ENCODE measurements around the gene TK1. TPM values are rescaled to one million over a fixed set of nuclear protein-coding genes. Genes with fewer than 3 reads are reported as not detected.
"Not testable (repeated sequence)": the region's sequence is repeated elsewhere in the genome, so short reads cannot be mapped to it uniquely, and the experiment has no call there.

Gene TK1, protein sequence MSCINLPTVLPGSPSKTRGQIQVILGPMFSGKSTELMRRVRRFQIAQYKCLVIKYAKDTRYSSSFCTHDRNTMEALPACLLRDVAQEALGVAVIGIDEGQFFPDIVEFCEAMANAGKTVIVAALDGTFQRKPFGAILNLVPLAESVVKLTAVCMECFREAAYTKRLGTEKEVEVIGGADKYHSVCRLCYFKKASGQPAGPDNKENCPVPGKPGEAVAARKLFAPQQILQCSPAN
- total RNA-seq (under 1 TPM in 1 of 2 experiments, not detected in 1; 0.55 TPM), polyA plus RNA-seq (1 to 10 TPM in 1 of 2 donors, under 1 TPM in 1; 0.88 to 1.4 TPM)

DNA sequence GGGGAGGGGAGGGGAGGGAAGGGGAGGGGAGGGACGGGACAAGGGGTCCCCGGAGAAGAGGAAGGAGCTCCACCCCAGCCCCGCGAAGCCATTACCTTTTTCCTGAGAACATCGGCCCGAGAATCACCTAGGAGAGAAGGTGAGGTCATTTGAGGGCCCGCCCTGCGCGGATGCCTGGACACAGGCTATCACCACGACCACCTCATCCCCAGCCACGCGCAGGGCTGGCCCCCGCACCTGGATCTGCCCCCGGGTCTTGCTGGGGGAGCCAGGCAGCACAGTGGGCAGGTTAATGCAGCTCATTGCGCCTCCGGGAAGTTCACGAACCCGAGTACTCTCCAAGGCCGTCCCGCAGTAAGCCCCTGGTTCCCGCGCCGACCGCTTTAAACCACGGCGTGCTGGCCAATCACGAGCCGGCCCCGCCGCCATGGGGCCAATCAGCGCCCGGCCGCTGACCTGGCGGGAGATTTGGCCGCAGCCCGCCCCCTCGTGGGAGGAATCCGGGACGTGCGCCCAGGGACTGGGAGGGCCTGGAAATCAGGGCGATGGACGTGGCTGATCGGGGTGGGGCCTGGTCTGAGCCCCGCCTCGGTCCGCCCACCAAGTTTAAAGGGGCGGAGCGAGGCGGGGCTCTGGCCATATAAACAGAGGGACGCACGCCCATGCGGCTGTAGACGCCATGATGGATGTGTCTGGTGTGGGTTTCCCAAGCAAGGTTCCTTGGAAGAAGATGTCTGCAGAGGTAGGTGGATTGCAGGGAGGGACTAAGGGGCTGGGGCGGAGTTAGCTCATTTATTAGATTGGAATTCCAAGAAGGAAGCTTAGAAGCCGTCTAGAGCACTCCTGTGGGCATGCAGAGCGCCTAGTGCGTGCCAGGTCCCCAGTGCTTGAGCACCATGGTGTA lies at the start of gene TK1, which contains the start of gene AFMID:
Gene TK1 (minus strand): TSS at position 361 of the 904 bp plus-strand sequence. CDS start 58 bp downstream, at position 303.
Gene AFMID (plus strand): TSS at position 671 of the 904 bp plus-strand sequence. CDS start 9 bp downstream, at position 680.
- H3K36me3 Mint-ChIP-seq: no peaks in the 10 kb centered on the region
- H3K27ac Mint-ChIP-seq: peak within 1 kb of the TSS in 6 of 7 donors; percentile 20 to 82 (median 65)
- peaks cover 14% of the 10 kb centered on the region for H3K4me1 ChIP-seq (ENCODE audit: insufficient read depth, low read length)
- ChIA-PET CTCF (ENCODE audit: partially characterized antibody) (interaction anchor here (1.0 to 3.7 kb wide), 5 partner anchors 11 to 168 kb away, joined by 3 to 17 read pairs (median 3); no protein-coding TSS in a partner anchor), POLR2A (ENCODE audit: partially characterized antibody) (interaction anchor here (0.7 to 1.5 kb wide), 8 partner anchors 10 to 102 kb away, joined by 3 to 6 read pairs (median 3); no protein-coding TSS in a partner anchor)
- DNase-seq: peak; percentile 64 to 78 (median 71)
- H3K4me3 Mint-ChIP-seq: peak within 1 kb of the TSS; percentile 81 to 90 (median 87)
- peaks cover 4 to 16% (median 9%) of the 10 kb centered on the region in 4 donors for H3K4me1 Mint-ChIP-seq
- peaks cover 0 to 2% (median 0%) of the 10 kb centered on the region in 8 donors for H3K9me3 Mint-ChIP-seq
- no peaks in the 10 kb centered on the region for H3K27me3 Mint-ChIP-seq
- no peaks in the 10 kb centered on the region for H3K9me3 ChIP-seq (ENCODE audit: control insufficient read depth in 1 of 2, low read length in 2 of 2)
- peak within 1 kb of the TSS; percentile 55 to 75 for H3K4me3 ChIP-seq (ENCODE audit: low read length in 2 of 2)
- H3K27me3 ChIP-seq (ENCODE audit: insufficient read depth, low read length): no peaks in the 10 kb centered on the region
- intact Hi-C loops (cut with micrococcal nuclease): no loop called here
- no peaks in the 10 kb centered on the region for H3K36me3 ChIP-seq (ENCODE audit: insufficient read depth, low read length)
- no peak within 1 kb of the TSS for H3K27ac ChIP-seq (ENCODE audit: low read depth, low read length)

DNA sequence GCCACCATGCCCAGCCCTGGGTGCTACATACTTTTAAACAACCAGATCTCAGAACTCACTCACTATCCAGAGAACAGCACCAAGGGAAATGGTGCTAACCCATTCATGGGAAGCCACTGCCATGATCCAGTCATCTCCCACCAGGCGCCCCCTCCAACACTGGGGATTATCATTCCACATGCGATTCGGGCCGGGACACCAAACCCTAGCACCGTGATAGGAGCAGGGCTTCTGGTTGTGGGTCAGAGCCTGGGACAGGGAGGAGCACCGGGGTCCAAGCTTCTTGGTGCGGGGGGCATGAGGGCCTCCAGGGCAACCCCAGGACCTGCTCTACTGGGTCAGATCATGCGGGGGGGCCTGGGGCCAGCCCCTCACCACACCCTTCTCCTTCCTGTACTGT lies 49.0 kb upstream of the TK1 start:
- ChIA-PET POLR2A (ENCODE audit: partially characterized antibody) (no interaction called here), CTCF (ENCODE audit: partially characterized antibody) (no interaction called here)
- no peak overlapping the region for H3K4me3 Mint-ChIP-seq
- H3K9me3 Mint-ChIP-seq: no peaks in the 10 kb centered on the region
- H3K36me3 Mint-ChIP-seq: no peaks in the 10 kb centered on the region
- H3K9me3 ChIP-seq (ENCODE audit: control insufficient read depth in 1 of 2, low read length in 2 of 2): no peaks in the 10 kb centered on the region
- DNase-seq: no peak
- no peaks in the 10 kb centered on the region for H3K36me3 ChIP-seq (ENCODE audit: insufficient read depth, low read length)
- H3K27me3 Mint-ChIP-seq: peaks cover 8 to 11% of the 10 kb centered on the region in 2 donors
- no peak overlapping the region for H3K27ac ChIP-seq (ENCODE audit: low read depth, low read length)
- no peak overlapping the region for H3K4me3 ChIP-seq (ENCODE audit: low read length in 2 of 2)
- H3K4me1 Mint-ChIP-seq: peaks cover 0 to 7% (median 2%) of the 10 kb centered on the region in 4 donors
- peaks cover 11% of the 10 kb centered on the region for H3K27me3 ChIP-seq (ENCODE audit: insufficient read depth, low read length)
- H3K4me1 ChIP-seq (ENCODE audit: insufficient read depth, low read length): peaks cover 3% of the 10 kb centered on the region
- intact Hi-C loops (cut with micrococcal nuclease): no loop called here
- H3K27ac Mint-ChIP-seq: no peak overlapping the region

DNA sequence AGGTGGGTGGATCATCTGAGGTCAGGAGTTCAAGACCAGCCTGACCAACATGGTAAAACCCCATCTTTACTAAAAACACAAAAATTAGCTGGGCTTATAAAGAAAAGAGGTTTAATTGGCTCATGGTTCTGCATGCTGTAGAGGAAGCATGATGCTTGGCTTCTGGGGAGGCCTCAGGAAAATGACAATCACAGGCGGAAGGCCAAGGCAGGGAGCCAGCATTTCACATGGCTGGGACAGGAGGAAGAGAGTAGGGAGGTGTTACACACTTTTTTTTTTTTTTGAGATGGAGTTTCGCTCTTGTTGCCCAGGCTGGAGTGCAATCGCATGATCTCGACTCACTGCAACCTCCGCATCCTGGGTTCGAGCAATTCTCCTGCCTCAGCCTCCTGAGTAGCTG lies 48.2 kb upstream of the TK1 start:
- H3K9me3 Mint-ChIP-seq; H3K9me3 ChIP-seq (ENCODE audit: control insufficient read depth in 1 of 2, low read length in 2 of 2); H3K36me3 Mint-ChIP-seq; H3K4me1 ChIP-seq (ENCODE audit: insufficient read depth, low read length); H3K27ac Mint-ChIP-seq; POLR2A ChIA-PET (ENCODE audit: partially characterized antibody); intact Hi-C loops (cut with micrococcal nuclease); H3K27ac ChIP-seq (ENCODE audit: low read depth, low read length); DNase-seq; CTCF ChIA-PET (ENCODE audit: partially characterized antibody); H3K4me3 Mint-ChIP-seq; H3K4me1 Mint-ChIP-seq; H3K36me3 ChIP-seq (ENCODE audit: insufficient read depth, low read length); H3K4me3 ChIP-seq (ENCODE audit: low read length in 2 of 2): not testable (repeated sequence)
- H3K27me3 Mint-ChIP-seq: peaks cover 8 to 15% of the 10 kb centered on the region in 2 donors
- peaks cover 12% of the 10 kb centered on the region for H3K27me3 ChIP-seq (ENCODE audit: insufficient read depth, low read length)

DNA sequence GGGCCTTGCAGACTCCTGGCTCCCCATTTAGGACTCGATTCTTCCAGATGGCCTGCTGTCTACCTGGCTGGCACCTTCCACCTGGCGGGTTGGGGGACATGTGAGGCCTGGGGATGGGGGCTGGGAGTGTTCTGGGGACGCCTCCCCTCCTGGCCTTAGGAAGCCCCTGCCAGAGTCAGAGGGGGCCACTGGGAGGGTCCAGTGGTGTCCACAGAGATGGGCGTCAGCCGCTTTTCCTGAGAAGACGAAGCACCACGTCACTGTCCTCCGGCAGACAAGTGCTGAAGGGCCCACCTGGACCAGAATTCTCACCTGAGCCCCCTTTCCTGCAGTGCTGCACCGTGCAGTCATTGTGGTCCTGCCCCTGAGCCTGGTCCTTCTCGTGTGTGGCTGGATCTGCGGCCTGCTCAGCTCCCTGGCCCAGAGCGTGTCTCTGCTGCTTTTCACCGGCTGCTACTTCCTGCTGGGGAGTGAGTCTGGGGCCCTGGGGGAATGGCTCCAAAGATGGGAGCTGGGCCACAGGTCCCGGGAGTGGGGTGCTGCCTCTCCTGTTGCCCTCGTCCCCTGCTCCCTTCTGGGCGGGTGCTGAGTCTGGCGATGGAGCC lies 47.5 kb upstream of the TK1 start:
- Histone ChIP-seq H3K4me3 (ENCODE audit: low read length in 2 of 2) (no peak overlapping the region), H3K27ac (ENCODE audit: low read depth, low read length) (no peak overlapping the region), H3K36me3 (ENCODE audit: insufficient read depth, low read length) (no peaks in the 10 kb centered on the region), H3K9me3 (ENCODE audit: control insufficient read depth in 1 of 2, low read length in 2 of 2) (no peaks in the 10 kb centered on the region), H3K4me1 (ENCODE audit: insufficient read depth, low read length) (peaks cover 3% of the 10 kb centered on the region), H3K27me3 (ENCODE audit: insufficient read depth, low read length) (peaks cover 12% of the 10 kb centered on the region)
- H3K4me3 Mint-ChIP-seq: peak overlapping the region in 1 of 8 donors; percentile 17
- ChIA-PET POLR2A (ENCODE audit: partially characterized antibody) (no interaction called here), CTCF (ENCODE audit: partially characterized antibody) (interaction anchor here (0.6 kb wide), 1 partner anchor 225 kb away, joined by 3 read pairs; no protein-coding TSS in a partner anchor)
- peaks cover 8 to 15% of the 10 kb centered on the region in 2 donors for H3K27me3 Mint-ChIP-seq
- H3K9me3 Mint-ChIP-seq: no peaks in the 10 kb centered on the region
- intact Hi-C loops (cut with micrococcal nuclease): no loop called here
- H3K4me1 Mint-ChIP-seq: peaks cover 0 to 7% (median 2%) of the 10 kb centered on the region in 4 donors
- DNase-seq: no peak
- no peaks in the 10 kb centered on the region for H3K36me3 Mint-ChIP-seq
- no peak overlapping the region for H3K27ac Mint-ChIP-seq

DNA sequence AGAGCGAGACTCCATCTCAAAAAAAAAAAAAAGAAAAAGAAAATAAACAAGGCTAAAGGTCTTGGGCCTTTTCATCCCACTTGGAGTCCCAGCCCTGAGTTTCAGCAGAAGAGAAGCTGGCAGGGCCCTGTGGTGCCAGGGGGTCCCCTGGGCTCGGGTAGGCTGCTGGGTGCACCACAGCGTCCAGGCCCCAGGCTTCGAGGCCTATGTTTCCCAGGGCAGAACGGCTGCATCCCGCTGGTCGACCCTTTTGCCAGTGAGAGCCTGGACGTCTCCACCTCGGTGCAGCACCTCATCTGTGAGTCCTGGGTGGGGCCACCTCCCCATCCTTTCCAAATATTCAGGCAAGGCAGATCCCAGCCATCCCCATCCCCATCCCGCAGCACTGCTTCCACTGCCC lies 46.8 kb upstream of the TK1 start:
- ChIA-PET CTCF (ENCODE audit: partially characterized antibody) (no interaction called here), POLR2A (ENCODE audit: partially characterized antibody) (no interaction called here)
- Mint-ChIP-seq H3K9me3 (no peaks in the 10 kb centered on the region), H3K27me3 (peaks cover 8 to 15% of the 10 kb centered on the region in 2 donors), H3K4me3 (no peak overlapping the region), H3K27ac (no peak overlapping the region), H3K36me3 (no peaks in the 10 kb centered on the region), H3K4me1 (peaks cover 0 to 7% (median 2%) of the 10 kb centered on the region in 4 donors)
- Histone ChIP-seq H3K36me3 (ENCODE audit: insufficient read depth, low read length) (no peaks in the 10 kb centered on the region), H3K9me3 (ENCODE audit: control insufficient read depth in 1 of 2, low read length in 2 of 2) (no peaks in the 10 kb centered on the region), H3K27ac (ENCODE audit: low read depth, low read length) (no peak overlapping the region), H3K4me3 (ENCODE audit: low read length in 2 of 2) (no peak overlapping the region), H3K27me3 (ENCODE audit: insufficient read depth, low read length) (peaks cover 12% of the 10 kb centered on the region), H3K4me1 (ENCODE audit: insufficient read depth, low read length) (peaks cover 3% of the 10 kb centered on the region)
- no peak for DNase-seq
- intact Hi-C loops (cut with micrococcal nuclease): no loop called here

DNA sequence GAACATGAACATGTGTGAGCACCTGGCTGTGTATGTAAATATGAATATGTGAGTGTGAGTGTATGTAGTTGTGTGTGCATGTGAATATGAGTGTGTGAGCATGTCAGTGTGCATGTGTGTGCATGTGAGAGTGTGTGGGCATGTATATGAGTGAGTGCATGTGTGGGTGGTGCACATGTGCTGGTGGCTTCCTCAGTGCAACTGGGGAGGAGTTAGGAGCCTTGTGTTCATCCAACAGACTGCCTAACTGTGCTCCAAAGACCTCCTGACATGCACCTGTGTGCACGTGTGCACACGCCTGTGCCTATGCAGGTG lies 46.0 kb upstream of the TK1 start:
- Histone ChIP-seq H3K27ac (ENCODE audit: low read depth, low read length) (no peak overlapping the region), H3K9me3 (ENCODE audit: control insufficient read depth in 1 of 2, low read length in 2 of 2) (no peaks in the 10 kb centered on the region), H3K27me3 (ENCODE audit: insufficient read depth, low read length) (peaks cover 12% of the 10 kb centered on the region), H3K36me3 (ENCODE audit: insufficient read depth, low read length) (no peaks in the 10 kb centered on the region), H3K4me1 (ENCODE audit: insufficient read depth, low read length) (peaks cover 3% of the 10 kb centered on the region), H3K4me3 (ENCODE audit: low read length in 2 of 2) (no peak overlapping the region)
- ChIA-PET CTCF (ENCODE audit: partially characterized antibody) (no interaction called here), POLR2A (ENCODE audit: partially characterized antibody) (no interaction called here)
- Mint-ChIP-seq H3K27me3 (peaks cover 9 to 16% of the 10 kb centered on the region in 2 donors), H3K4me1 (peaks cover 0 to 7% (median 2%) of the 10 kb centered on the region in 4 donors), H3K9me3 (no peaks in the 10 kb centered on the region), H3K36me3 (no peaks in the 10 kb centered on the region), H3K27ac (no peak overlapping the region), H3K4me3 (peak overlapping the region in 2 of 8 donors; percentile 9 to 29)
- DNase-seq: no peak
- intact Hi-C loops (cut with micrococcal nuclease): no loop called here

All from CD4-positive, alpha-beta memory T cell (primary cell).